K562 (cell line): ENCODE measurements around the gene ANKRD13D. TPM values are rescaled to one million over a fixed set of nuclear protein-coding genes. Genes with fewer than 3 reads are reported as not detected.
A peak's percentile ranks its signal among the peaks of the same experiment; 100 is the strongest.

Experiments used
- CBX3 ChIP-seq, 2 experiments: IDR thresholded peaks; 1 replicate in 1 of 2; 2 replicates in 1 of 2; pipeline ENCODE4 v1.6.1; 2012; ENCODE audit warnings: inconsistent platforms in 2 of 2, low read length in 2 of 2, borderline replicate concordance in 1 of 2, control low read depth in 1 of 2
- CBX5 ChIP-seq: IDR thresholded peaks from 2 replicates; pipeline ENCODE4 v1.6.1; 2014; ENCODE audit warnings: low read depth, borderline replicate concordance
- PHF8 ChIP-seq: fragments of 200-600 bp; sonication (generic); IDR thresholded peaks from 2 replicates; pipeline ENCODE4 v1.6.1; 2012; ENCODE audit warnings: mixed run types, mild to moderate bottlenecking, inconsistent platforms, low read length, moderate library complexity, borderline replicate concordance
- POLR3A ChIP-seq: IDR thresholded peaks from 2 replicates; pipeline ENCODE4 v1.6.1; 2011; ENCODE audit warnings: borderline replicate concordance, mild to moderate bottlenecking, moderate library complexity; ENCODE audit not compliant: insufficient read length, insufficient read depth; ENCODE audit errors: extremely low read depth
- PTTG1 ChIP-seq: fragments of 450-650 bp; IDR thresholded peaks from 2 replicates; pipeline ENCODE4 v1.6.1; 2016; ENCODE audit warnings: low read depth, mild to moderate bottlenecking, missing genetic modification characterization, missing compliant biosample characterization
- REST ChIP-seq, 2 experiments: fragments of 450-650 bp; formaldehyde crosslinking in 1 of 2; IDR thresholded peaks; 2 replicates each; pipeline versions ENCODE4 v1.4.0 to v1.6.1; 2014 to 2020; ENCODE audit warnings: mild to moderate bottlenecking in 2 of 2, borderline replicate concordance in 1 of 2, low read depth in 1 of 2
- SAP30 ChIP-seq: fragments of 200-600 bp; sonication (generic); IDR thresholded peaks from 2 replicates; pipeline ENCODE4 v1.6.1; 2012; ENCODE audit warnings: borderline replicate concordance, low read depth, mild to moderate bottlenecking, moderate library complexity, low read length, control low read depth, inconsistent platforms; ENCODE audit not compliant: insufficient read depth, poor library complexity, severe bottlenecking
- SRSF3 ChIP-seq: fragments of 200-400 bp; formaldehyde crosslinking; IDR thresholded peaks from 2 replicates; pipeline ENCODE4 v1.6.1; 2016; ENCODE audit warnings: mild to moderate bottlenecking, low read length, moderate library complexity; ENCODE audit not compliant: insufficient read depth
- TEAD4 ChIP-seq, 2 experiments: sonication (generic) in 1 of 2; formaldehyde crosslinking in 1 of 2; IDR thresholded peaks; 2 replicates each; pipeline versions ENCODE4 v1.6.1 to v1.8.0; 2012 to 2022; ENCODE audit warnings: borderline replicate concordance in 1 of 2, inconsistent platforms in 1 of 2, low read length in 1 of 2, mild to moderate bottlenecking in 1 of 2, missing genetic modification reagents in 1 of 2
- ZMIZ1 ChIP-seq, 2 experiments: fragments of 150-350 bp in 1 of 2; IDR thresholded peaks; 2 replicates each; pipeline ENCODE4 v1.6.1; 2012 to 2016; ENCODE audit warnings: low read depth in 2 of 2, low read length in 2 of 2, mild to moderate bottlenecking in 1 of 2, moderate library complexity in 1 of 2
- ZNF282 ChIP-seq: sonication (generic); formaldehyde crosslinking; IDR thresholded peaks from 2 replicates; pipeline ENCODE4 v1.8.1; 2023; ENCODE audit warnings: missing genetic modification reagents
- ZNF699 ChIP-seq: fragments of 250-450 bp; sonication (Bioruptor Pico); IDR thresholded peaks from 2 replicates; pipeline ENCODE4 v1.8.0; 2021; ENCODE audit warnings: mild to moderate bottlenecking, moderate library complexity; ENCODE audit not compliant: insufficient replicate concordance
- ZNF76 ChIP-seq: fragments of 250-450 bp; sonication (Bioruptor Pico); IDR thresholded peaks from 2 replicates; pipeline ENCODE4 v1.4.0; 2020; ENCODE audit warnings: mild to moderate bottlenecking, moderate library complexity, borderline replicate concordance
- polyA plus RNA-seq, 8 experiments: library from polyadenylated mRNA; depleted of rRNA in 4 of 8; stranded (reverse) in 5 of 8; unstranded in 3 of 8; fragments of >200 nt; fragmentation: Nextera tagmentation in 2 of 8; fragmentation: Illumina TruSeq in 1 of 8; extraction: Ambion mirVana in 2 of 8; extraction: Trizol in 1 of 8; gene quantifications; 2 replicates each; pipeline versions ENCODE4 v1.2.1 to v1.2.3, GENCODE V29; 2011 to 2014; ENCODE audit warnings: inconsistent platforms in 1 of 8, missing spikeins in 1 of 8
- total RNA-seq, 7 experiments: library from RNA; depleted of rRNA in 6 of 7; stranded (reverse); fragments of >200 nt in 6 of 7; fragmentation: Illumina TruSeq in 2 of 7; extraction: Trizol in 2 of 7; gene quantifications; 2 replicates each; pipeline versions ENCODE4 v1.2.1 to v1.2.3, GENCODE V29; 2011 to 2021; ENCODE audit warnings: low replicate concordance in 1 of 7

Gene ANKRD13D
- total and polyA plus RNA-seq, 9 of the 15 experiments (the other 6 are each of a cell fraction or from before 2014, with no cell fraction given) = 0.94 to 40.9 (median 22.4) TPM

- TF ChIP-seq ZNF699 = no peak
- TF ChIP-seq PHF8 = peak; percentile 23; the same call in 1 of the 2 replicates
- no peak for TF ChIP-seq POLR3A
- TF ChIP-seq ZMIZ1 (IDR thresholded peaks at IDR 0.05; ENCODE audit: low read depth in 2 of 2, low read length in 2 of 2) = no peak
- no peak for TF ChIP-seq REST (IDR thresholded peaks at IDR 0.05; ENCODE audit: borderline replicate concordance)
- no peak for TF ChIP-seq REST (CRISPR knock-in tag; IDR thresholded peaks at IDR 0.05; ENCODE audit: low read depth)
- no peak for TF ChIP-seq PTTG1
- no peak; a peak in 1 of 3 replicates for TF ChIP-seq CBX3 (IDR thresholded peaks at IDR 0.05; ENCODE audit: borderline replicate concordance in 1 of 2, low read length in 2 of 2)
- no peak for TF ChIP-seq SRSF3
- TF ChIP-seq SAP30 = peak; percentile 37
- TF ChIP-seq ZNF76 = no peak
- no peak for TF ChIP-seq ZNF282 (CRISPR knock-in tag)
- TF ChIP-seq CBX5 = no peak
- TF ChIP-seq TEAD4 (IDR thresholded peaks at IDR 0.05; ENCODE audit: low read length) = peak; percentile 46; the same call in 1 of the 2 replicates
- no peak for TF ChIP-seq TEAD4 (CRISPR knock-in tag; IDR thresholded peaks at IDR 0.05; ENCODE audit: borderline replicate concordance)
These were observed 23.3 kb downstream of the ANKRD13D start (continued) for GRCh38 chr11:67312187-67313021.
